H9 (cell line): ENCODE results near the gene NACC2. TPM values are rescaled to one million over a fixed set of nuclear protein-coding genes. Genes with fewer than 3 reads are reported as not detected.

Source experiments
- DNase-seq: peaks from one replicate; pipeline ENCODE4 v3.0.0-alpha.2; 2017
- H2AFZ ChIP-seq: one replicate; pipeline ENCODE4 v1.6.1; 2013; ENCODE audit warnings: mild to moderate bottlenecking, low read length, control low read depth, moderate library complexity
- H2AK5ac ChIP-seq: 2 replicates; pipeline ENCODE4 v1.6.1; 2013; ENCODE audit warnings: low read length, control low read depth, mixed read lengths; ENCODE audit not compliant: insufficient read length
- H2BK120ac ChIP-seq: one replicate; pipeline ENCODE4 v1.6.1; 2013; ENCODE audit warnings: low read depth, mild to moderate bottlenecking, low read length, control low read depth, inconsistent platforms; ENCODE audit not compliant: poor library complexity, severe bottlenecking
- H2BK12ac ChIP-seq: 2 replicates; pipeline ENCODE4 v1.6.1; 2013; ENCODE audit warnings: low read length, control low read depth, mixed read lengths, low read depth; ENCODE audit not compliant: insufficient read length
- H2BK15ac ChIP-seq: 2 replicates; pipeline ENCODE4 v1.6.1; 2013; ENCODE audit warnings: low read depth, low read length, control low read depth
- H2BK20ac ChIP-seq: one replicate; pipeline ENCODE4 v1.6.1; 2013; ENCODE audit warnings: low read depth, mild to moderate bottlenecking, low read length, control low read depth, inconsistent platforms; ENCODE audit not compliant: poor library complexity, severe bottlenecking
- H2BK5ac ChIP-seq: 2 replicates; pipeline ENCODE4 v1.6.1; 2013; ENCODE audit warnings: low read length, control low read depth, mixed read lengths; ENCODE audit not compliant: insufficient read length
- H3K14ac ChIP-seq: 2 replicates; pipeline ENCODE4 v1.6.1; 2013; ENCODE audit warnings: low read length, control low read depth; ENCODE audit not compliant: insufficient read depth
- H3K18ac ChIP-seq: 2 replicates; pipeline ENCODE4 v1.6.1; 2013; ENCODE audit warnings: low read depth, mild to moderate bottlenecking, mixed read lengths, low read length, control low read depth; ENCODE audit not compliant: insufficient read length
- H3K23ac ChIP-seq: 2 replicates; pipeline ENCODE4 v1.6.1; 2013; ENCODE audit warnings: low read length, control low read depth, mixed read lengths, low read depth; ENCODE audit not compliant: insufficient read length
- H3K23me2 ChIP-seq: 2 replicates; pipeline ENCODE4 v1.6.1; 2013; ENCODE audit warnings: low read depth, mild to moderate bottlenecking, mixed read lengths, low read length, control low read depth; ENCODE audit not compliant: insufficient read length, poor library complexity, severe bottlenecking
- H3K27ac ChIP-seq: 2 replicates; pipeline ENCODE4 v1.5.1; 2013; ENCODE audit warnings: low read length, control low read depth, mixed read lengths, low read depth; ENCODE audit not compliant: insufficient read length
- H3K27me3 ChIP-seq: 2 replicates; pipeline ENCODE4 v1.6.1; 2013; ENCODE audit warnings: low read length, control low read depth, inconsistent platforms; ENCODE audit not compliant: insufficient read depth
- H3K4ac ChIP-seq: 2 replicates; pipeline ENCODE4 v1.6.1; 2013; ENCODE audit warnings: low read depth, mild to moderate bottlenecking, control low read depth, inconsistent platforms, low read length, moderate library complexity
- H3K4me1 ChIP-seq: 2 replicates; pipeline ENCODE4 v1.6.1; 2013; ENCODE audit warnings: low read length, control low read depth, inconsistent platforms; ENCODE audit not compliant: insufficient read depth
- H3K4me2 ChIP-seq: 2 replicates; pipeline ENCODE4 v1.6.1; 2013; ENCODE audit warnings: low read length, control low read depth, mixed read lengths; ENCODE audit not compliant: insufficient read length, insufficient read depth
- H3K56ac ChIP-seq: 2 replicates; pipeline ENCODE4 v1.6.1; 2013; ENCODE audit warnings: low read depth, mild to moderate bottlenecking, mixed read lengths, low read length, control low read depth; ENCODE audit not compliant: insufficient read length
- H3K79me1 ChIP-seq: 2 replicates; pipeline ENCODE4 v1.6.1; 2013; ENCODE audit warnings: low read depth, mild to moderate bottlenecking, moderate library complexity, low read length, control low read depth, inconsistent platforms; ENCODE audit not compliant: insufficient read depth, poor library complexity, severe bottlenecking
- H3K79me2 ChIP-seq: 2 replicates; pipeline ENCODE4 v1.6.1; 2013; ENCODE audit warnings: low read length, control low read depth, inconsistent platforms; ENCODE audit not compliant: insufficient read depth
- H3K9ac ChIP-seq: 2 replicates; pipeline ENCODE4 v1.6.1; 2013; ENCODE audit warnings: low read length, control low read depth, mixed read lengths; ENCODE audit not compliant: insufficient read length; ENCODE audit errors: extremely low read depth
- H3K9me3 ChIP-seq: one replicate; pipeline ENCODE4 v1.6.1; 2013; ENCODE audit warnings: low read depth, low read length, inconsistent platforms; ENCODE audit not compliant: control insufficient read depth
- H3T11ph ChIP-seq: one replicate; pipeline ENCODE4 v1.6.1; 2013; ENCODE audit warnings: mild to moderate bottlenecking, low read length, control low read depth, inconsistent platforms
- H4K20me1 ChIP-seq: one replicate; pipeline ENCODE4 v1.6.1; 2013; ENCODE audit not compliant: control insufficient read depth, insufficient read length, insufficient read depth
- H4K5ac ChIP-seq: 2 replicates; pipeline ENCODE4 v1.6.1; 2013; ENCODE audit warnings: low read depth, mild to moderate bottlenecking, mixed read lengths, low read length, control low read depth; ENCODE audit not compliant: insufficient read length
- H4K8ac ChIP-seq: replicated peaks from 2 replicates; pipeline ENCODE4 v1.6.1; 2013; ENCODE audit warnings: low read length, control low read depth, mixed read lengths, low read depth; ENCODE audit not compliant: insufficient read length
- H4K91ac ChIP-seq: 2 replicates; pipeline ENCODE4 v1.6.1; 2013; ENCODE audit warnings: low read depth, mild to moderate bottlenecking, moderate library complexity, mixed read lengths, low read length, control low read depth; ENCODE audit not compliant: insufficient read length
- H3K27ac Mint-ChIP-seq, 3 experiments: 2 replicates in 2 of 3; 3 replicates in 1 of 3; pipeline ENCODE4 v1.8.0; 2020 to 2021; ENCODE audit warnings: mixed read lengths in 3 of 3, mild to moderate bottlenecking in 1 of 3, moderate library complexity in 1 of 3
- H3K27me3 Mint-ChIP-seq: 2 replicates; pipeline ENCODE4 v1.8.0; 2021; ENCODE audit warnings: low read depth, mild to moderate bottlenecking, moderate library complexity, mixed read lengths
- H3K36me3 Mint-ChIP-seq, 3 experiments: 2 replicates in 2 of 3; 3 replicates in 1 of 3; pipeline ENCODE4 v1.8.0; 2020 to 2021; ENCODE audit warnings: low read depth in 3 of 3, mixed read lengths in 3 of 3; ENCODE audit not compliant: insufficient read depth in 1 of 3
- H3K4me1 Mint-ChIP-seq, 2 experiments: 2 replicates each; pipeline ENCODE4 v1.8.0; 2020; ENCODE audit warnings: mixed read lengths in 2 of 2
- H3K4me3 Mint-ChIP-seq, 2 experiments: 2 replicates in 1 of 2; 3 replicates in 1 of 2; pipeline ENCODE4 v1.8.0; 2020 to 2021; ENCODE audit warnings: mild to moderate bottlenecking in 2 of 2, mixed read lengths in 2 of 2, moderate library complexity in 1 of 2
- H3K9me3 Mint-ChIP-seq, 2 experiments: 2 replicates in 1 of 2; 3 replicates in 1 of 2; pipeline ENCODE4 v1.8.0; 2020; ENCODE audit warnings: mild to moderate bottlenecking in 2 of 2, mixed read lengths in 2 of 2, moderate library complexity in 1 of 2
- CTCF ChIP-seq: fragments of 200-600 bp; sonication (generic); conservative IDR thresholded peaks from 3 replicates; pipeline ENCODE4 v1.8.0; 2021; ENCODE audit warnings: antibody characterized with exemption, mild to moderate bottlenecking
- WGBS: extraction: QIAGEN DNeasy Blood & Tissue Kit; methylation state at CpG from one replicate; pipeline ENCODE4 v1.1.7; 2013; ENCODE audit warnings: missing lambda C conversion rate, low lambda C conversion rate, mixed read lengths; ENCODE audit not compliant: insufficient read length; ENCODE audit errors: extremely low coverage; 5-methylcytosine and 5-hydroxymethylcytosine counted together
- total RNA-seq: library from RNA; stranded (reverse); gene quantifications from 2 replicates; pipeline ENCODE4 v1.2.1, GENCODE V29; 2021

The NACC2 gene
- total RNA-seq, 1 experiment from 2014 or later: 11.5 TPM

- Histone ChIP-seq H3K23me2 (no peaks in the 10 kb centered on the region), H3K27ac (no peak overlapping the region), H3K9me3 (no peaks in the 10 kb centered on the region), H2AFZ (no peak overlapping the region), H2BK20ac (no peak overlapping the region), H4K8ac (no peak overlapping the region), H2BK15ac (no peak overlapping the region), H3K18ac (no peak overlapping the region), H3K79me2 (no peaks in the 10 kb centered on the region), H4K5ac (no peak overlapping the region), H3K23ac (no peak overlapping the region), H4K91ac (no peak overlapping the region), H3K9ac (no peak overlapping the region), H3K27me3 (no peaks in the 10 kb centered on the region), H3K4me2 (no peak overlapping the region), H2AK5ac (no peak overlapping the region), H3K79me1 (no peaks in the 10 kb centered on the region), H2BK12ac (no peak overlapping the region), H3K4ac (no peak overlapping the region), H2BK120ac (no peak overlapping the region), H2BK5ac (no peak overlapping the region), H3K56ac (no peak overlapping the region), H3K14ac (no peak overlapping the region), H4K20me1 (no peaks in the 10 kb centered on the region), H3K4me1 (no peaks in the 10 kb centered on the region), H3T11ph (no peak overlapping the region)
- peak overlapping the region in 1 of 2 experiments; percentile 23; a peak in 2 of 5 replicates for H3K4me3 Mint-ChIP-seq
- 100% methylated on average over 1 of the region's 21 CpGs for WGBS
- no peaks in the 10 kb centered on the region for H3K36me3 Mint-ChIP-seq
- H3K27ac Mint-ChIP-seq: no peak overlapping the region
- H3K27me3 Mint-ChIP-seq: no peaks in the 10 kb centered on the region
- no peaks in the 10 kb centered on the region for H3K9me3 Mint-ChIP-seq
- H3K4me1 Mint-ChIP-seq: peaks cover 14 to 40% of the 10 kb centered on the region in 2 experiments
- no peak for TF ChIP-seq CTCF
- peak; percentile 78 for DNase-seq
Measured at GRCh38 chr9:135990468-135991429, 104.3 kb downstream of the NACC2 start.
